GM21529 (cell line): Measurements from ENCODE around the gene CCNL2.
"Not testable (repeated sequence)": the region's sequence is repeated elsewhere in the genome, so short reads cannot be mapped to it uniquely, and the experiment has no call there.

Source experiments
- ATAC-seq: cut with Tn5 transposase; IDR thresholded peaks from one replicate; pipeline ENCODE4 v1.9.1; 2021; ENCODE audit not compliant: unreplicated experiment

The CCNL2 gene

DNA sequence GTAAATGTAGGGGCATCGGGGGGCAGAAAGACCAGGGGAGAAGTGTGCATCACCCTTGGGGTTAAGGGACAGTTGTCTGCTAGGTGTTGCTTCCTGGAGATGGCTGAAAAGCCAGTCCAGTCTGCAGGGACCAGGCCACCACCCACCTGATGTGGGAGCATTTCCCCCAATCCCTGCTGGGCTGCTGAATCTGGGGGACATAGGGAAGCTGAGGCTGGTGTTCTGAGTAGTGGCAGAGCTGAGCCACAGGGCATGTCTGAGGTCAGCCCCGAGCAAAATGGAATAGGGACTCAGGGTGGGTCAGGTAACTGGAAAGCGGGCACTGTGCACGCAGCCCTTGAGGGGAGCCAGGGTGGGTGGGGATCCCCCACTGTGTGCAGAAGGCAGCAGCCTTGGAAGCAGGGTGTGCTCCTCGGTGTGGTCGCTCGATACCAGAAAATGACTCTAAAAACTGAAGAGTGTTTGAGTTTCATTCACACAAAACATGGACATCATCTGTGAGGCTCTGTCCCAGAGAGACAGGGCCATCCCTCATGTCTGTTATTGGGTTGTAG, 2.4 kb upstream of the CCNL2 start:
- no peak for ATAC-seq

- ATAC-seq: no peak
These were observed 1.7 kb upstream of the CCNL2 start for GRCh38 chr1:1400576-1401456.

DNA sequence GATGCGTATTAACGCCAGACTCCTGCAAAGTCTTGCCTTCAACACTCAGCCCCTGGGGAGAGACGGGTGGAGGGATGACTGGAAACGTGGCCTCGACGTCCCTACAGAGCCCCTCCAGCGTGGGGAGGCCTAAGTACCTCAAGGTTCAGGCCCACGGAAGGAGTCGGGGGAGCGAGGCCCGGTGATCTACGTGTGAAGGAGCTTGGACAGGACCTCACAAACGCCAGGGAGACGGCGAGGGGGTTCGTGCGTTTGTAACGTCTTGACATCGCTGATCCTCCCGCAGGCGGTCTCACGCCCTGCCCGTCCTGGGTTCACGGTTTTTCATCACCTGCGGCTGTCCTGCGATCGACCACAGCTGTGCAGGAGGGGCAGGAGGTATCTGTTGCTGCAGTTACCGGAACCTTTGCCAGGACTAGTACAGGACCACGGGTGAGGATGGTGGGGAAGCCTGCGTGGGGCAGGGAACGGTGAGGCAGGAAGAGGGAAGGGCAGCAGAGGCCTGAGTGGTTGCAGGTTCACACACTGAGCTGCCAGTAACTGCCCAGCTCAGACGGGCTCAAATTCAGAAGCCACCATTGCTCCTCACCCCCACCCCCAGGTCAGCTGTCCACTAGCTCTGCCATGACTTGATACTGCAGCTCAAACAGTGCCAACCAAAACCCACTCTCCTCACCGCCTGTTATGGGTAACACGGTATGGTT, 889 bp upstream of the CCNL2 start:
- no peak for ATAC-seq

GRCh38 chr1:1398677-1399186, 403 bp downstream of the CCNL2 start:
- peak; percentile 4 for ATAC-seq

DNA sequence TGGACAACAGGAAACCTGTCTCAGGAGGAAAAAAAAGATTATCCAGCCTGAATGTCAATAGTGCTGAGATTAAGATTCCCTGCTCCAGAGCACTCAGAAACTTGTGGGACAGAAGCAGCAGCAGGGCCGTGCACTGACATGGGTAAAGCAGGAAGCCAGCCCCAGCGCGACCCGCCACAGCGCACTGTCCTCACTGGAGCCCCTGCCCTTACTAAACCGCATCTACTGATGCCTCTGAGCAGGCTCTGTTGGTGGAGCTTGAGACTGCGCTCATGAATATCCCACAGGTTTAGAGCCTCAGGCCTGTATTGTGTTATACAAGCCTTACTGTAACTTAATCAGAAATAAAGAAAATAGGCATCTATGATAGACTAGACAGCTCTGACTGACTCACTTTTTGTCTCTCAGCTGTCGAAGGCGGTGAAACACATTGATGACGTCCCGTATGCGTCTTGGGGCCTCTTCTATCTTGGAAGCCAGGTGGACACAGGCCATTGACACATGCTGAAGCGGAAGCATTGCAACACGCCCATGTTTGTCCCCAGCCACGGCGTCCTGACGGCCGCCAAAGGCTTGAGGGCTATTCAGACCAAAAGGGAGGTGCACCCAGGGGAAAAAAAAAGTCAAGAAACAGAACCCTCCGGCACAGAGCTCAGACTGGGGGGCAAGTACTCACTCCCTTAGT, 1.2 kb downstream of the CCNL2 start:
- ATAC-seq: no peak

- no peak for ATAC-seq
These were observed 4.0 kb downstream of the CCNL2 start for GRCh38 chr1:1395166-1395565.

DNA sequence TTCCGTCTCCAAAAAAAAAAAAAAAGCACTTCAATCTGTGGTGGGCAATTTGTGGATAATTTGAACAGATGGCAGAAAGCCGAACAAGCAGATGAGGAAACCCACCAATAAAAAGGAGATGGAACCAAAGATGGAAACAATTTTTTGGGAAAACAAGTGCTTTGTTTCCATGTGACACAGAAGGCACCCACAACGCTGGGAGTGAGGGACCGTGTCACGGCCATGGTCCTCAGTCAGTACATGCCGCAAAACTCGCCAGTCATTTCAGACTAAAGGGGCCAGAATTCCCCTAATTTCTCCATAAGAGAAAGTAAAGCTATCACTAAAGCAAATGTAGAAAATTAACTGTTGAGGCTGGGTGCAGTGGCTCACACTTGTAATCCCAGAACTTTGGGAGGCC, 5.0 kb downstream of the CCNL2 start:
- ATAC-seq: no peak

- no peak for ATAC-seq
These were observed 5.7 kb downstream of the CCNL2 start for GRCh38 chr1:1393428-1393827.

GRCh38 chr1:1393014-1393413, 6.1 kb downstream of the CCNL2 start:
- no peak for ATAC-seq

DNA sequence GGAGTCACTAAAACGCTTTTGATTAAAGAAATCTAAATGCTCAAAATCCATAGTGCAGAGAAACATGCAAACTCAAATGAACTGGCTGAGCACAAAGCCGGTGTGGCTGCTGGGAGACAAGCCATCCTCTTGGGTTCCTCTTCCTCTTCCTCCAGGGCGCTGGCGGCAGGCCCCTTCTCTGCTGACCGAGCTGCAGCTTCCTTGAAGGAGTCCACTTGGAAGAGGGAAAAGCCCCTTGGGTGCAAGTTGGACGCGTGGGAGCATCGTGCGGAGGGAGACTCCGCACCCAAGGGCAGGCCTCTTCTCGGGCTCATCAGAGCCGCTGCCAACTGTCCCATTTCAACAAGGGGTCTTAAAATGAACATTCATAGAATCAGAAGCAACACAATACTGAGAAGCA, 7.9 kb downstream of the CCNL2 start:
- ATAC-seq: no peak

- no peak for ATAC-seq
These were observed 8.5 kb downstream of the CCNL2 start for GRCh38 chr1:1390675-1391074.

DNA sequence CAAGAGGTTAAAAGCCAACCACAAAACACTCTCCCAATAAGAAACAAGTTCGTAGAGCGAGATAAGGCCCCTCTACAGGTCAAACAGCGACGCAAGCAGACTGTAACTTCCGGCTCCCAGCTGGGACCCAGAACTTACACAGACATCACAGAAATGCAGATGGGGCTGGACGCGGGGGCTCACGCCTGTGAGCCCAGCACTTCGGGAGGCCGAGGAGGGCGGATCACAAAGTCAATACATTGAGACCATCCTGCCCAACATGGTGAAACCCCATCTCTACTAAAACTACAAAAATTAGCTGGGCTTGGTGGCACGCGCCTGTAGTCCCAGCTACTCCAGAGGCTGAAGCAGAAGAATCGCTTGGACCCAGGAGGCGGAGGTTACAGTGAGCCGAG, 11.1 kb downstream of the CCNL2 start:
- ATAC-seq: no peak

- no peak for ATAC-seq
These were observed 11.7 kb downstream of the CCNL2 start for GRCh38 chr1:1387098-1388077.

- ATAC-seq: no peak
These were observed 13.2 kb downstream of the CCNL2 start for GRCh38 chr1:1385931-1386330.

GRCh38 chr1:1385339-1385738, 13.8 kb downstream of the CCNL2 start:
- not testable (repeated sequence) for ATAC-seq

GRCh38 chr1:1381294-1381693, 17.8 kb downstream of the CCNL2 start:
- ATAC-seq: no peak

- no peak for ATAC-seq
These were observed 18.3 kb downstream of the CCNL2 start for GRCh38 chr1:1380860-1381259.

GRCh38 chr1:1377540-1378205, 21.5 kb downstream of the CCNL2 start:
- ATAC-seq: no peak

DNA sequence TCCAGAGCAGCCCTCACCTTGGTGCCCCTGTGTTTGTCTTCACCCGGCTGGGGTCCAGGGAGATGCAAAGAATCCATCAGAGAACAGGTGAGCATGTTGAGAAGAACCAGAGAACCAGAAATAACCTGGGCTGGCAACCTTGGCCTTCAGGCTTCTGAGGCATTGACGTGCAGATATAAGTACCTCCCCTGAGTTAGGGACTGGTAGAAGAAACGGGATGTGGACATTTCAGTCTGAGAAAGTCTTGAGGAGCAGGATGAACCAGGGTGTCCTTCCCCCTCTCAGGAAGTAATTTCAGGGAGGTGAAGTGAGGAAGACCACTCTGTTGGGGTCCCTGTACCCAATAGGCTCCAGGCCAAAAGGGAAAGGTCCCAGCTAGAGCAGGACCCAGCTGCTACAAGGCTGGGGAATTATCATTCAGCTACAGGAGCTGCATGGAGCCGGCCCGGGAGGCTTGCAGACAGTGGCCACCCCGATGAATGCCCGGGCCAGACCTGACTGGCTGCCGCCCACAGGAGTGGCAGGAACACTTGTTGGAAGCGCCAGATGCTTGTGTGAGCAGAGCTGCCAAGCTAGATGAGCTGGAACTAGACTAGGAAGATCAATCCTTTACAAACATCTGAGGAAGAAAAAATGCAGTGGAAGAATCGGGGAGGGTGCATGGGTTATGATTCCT, 22.4 kb downstream of the CCNL2 start:
- no peak for ATAC-seq
